ENCODE results near the gene ZMIZ1.

The ZMIZ1 gene

DNA sequence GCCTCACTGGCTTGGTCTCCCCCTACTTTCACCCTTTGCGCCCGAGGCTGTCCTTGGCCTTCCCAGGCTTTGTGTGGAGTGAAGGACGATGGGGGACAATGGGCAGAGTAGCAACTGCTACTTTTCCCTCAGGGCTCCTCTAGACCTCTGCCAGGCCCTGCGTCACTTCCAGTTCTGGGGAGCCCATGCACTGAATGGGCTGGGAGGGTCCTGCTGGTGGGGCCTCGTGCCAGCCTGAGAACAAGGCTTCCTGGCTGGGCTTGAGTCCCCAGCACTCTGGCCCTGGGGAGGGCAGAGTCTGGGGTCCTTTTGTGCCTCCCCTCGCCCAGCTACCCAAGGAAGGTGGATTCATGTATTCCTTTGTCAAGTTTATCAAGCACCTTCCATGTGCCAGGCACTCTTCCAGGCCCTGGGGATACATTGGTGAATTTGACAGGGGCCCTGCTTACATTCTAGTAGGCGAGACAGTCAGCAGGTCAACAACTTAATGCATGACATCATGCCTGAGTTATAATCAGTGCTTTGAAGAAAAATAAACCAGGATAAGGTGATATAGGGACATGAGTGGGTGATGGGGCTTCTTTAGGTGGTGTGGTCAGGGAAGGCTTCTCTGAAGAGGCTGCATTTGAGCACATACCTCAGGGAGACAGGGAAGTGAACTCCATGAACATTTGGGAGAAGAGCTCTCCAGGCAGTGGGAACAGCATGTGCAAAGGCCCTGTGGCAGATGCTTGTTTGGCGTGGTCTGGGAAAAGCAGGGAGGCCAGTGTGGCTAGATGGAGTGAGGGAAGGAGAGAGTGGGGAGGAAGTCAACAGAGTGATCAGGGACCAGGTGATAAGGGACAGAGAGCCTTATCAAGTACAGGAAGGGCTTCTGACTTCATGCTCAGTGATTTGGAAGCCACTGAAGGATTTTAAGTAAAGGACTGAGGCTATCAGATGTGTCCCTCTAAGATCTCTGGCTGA is 14.1 kb downstream of the ZMIZ1 start:
- no peak for DNase-seq

DNA sequence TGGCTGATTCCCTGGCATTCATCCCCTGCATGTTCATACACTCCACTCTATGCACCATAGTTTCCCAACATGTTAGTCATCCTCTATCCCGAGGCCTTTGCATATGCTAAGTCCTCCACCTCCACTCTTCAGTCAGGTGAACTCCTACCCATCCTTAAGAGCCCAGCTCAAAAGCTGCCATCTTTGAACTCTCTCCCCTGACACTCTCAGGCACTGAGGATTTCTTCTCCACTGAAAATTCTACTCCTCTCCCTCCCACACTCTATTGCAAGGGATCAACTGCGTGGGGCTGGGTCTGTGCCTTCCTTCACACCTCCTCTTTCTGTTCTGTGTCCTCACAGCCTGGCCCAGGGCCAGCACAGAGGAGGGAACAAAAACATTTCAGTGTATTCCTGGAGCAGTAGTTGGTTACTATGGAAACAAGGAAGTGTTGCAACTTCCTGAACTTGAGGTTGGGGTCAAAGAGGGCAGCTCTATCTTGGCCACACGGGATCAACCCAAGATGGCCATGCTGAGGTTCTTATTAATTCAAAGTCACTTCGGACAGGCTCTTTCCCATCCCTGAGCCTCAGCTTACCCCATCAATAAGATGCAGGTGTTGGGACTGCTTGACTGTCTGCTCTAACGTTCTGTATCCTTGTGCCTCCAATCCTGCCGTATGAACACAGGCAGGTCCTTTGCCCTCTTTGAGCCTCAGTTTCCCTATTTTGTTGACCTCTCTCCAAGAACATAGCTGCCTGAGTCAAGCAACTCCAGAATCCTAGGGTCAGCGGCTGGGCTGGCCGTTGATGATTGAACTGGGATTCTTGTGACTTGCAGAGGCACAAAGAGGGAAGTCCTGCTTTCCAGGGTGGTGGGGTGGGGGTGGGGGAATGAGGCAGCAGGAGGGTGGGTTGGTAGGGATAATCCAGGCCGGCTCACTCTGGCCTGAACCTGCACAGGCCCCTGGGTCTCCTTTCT is 15.5 kb downstream of the ZMIZ1 start:
- no peak for DNase-seq

DNA sequence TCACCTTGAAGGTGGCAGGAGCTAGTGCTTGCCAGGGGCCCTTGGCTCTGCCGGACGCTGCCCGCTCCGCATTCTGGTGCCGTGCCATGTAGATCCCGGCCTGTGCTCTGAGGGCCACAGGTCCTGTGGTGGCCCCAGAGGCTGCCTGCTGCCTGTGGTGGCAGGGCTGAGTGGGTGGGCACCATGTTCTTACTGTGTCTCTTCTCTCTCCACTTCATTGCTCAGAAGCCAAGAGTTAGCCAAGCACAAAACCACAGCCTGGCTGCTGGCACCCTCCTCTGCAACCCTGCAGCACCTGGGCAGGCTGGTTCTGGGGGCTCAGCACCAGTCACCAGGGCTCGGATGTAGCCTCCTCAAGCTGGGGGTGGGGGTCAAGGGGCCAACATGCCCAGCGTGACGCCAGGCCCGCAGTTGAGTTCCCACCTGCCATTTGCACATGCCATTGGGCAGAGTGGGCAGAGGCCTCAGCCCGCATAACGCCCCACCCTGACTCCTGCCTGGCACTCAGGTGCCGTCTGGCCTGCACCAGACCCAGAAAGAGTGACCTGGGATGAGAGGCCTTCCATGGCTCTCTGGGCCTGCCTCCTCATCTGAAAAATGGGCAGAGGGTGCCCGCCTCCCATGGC is 16.3 kb downstream of the ZMIZ1 start:
- DNase-seq: no peak

GRCh38 chr10:79086822-79087221 is 18.1 kb downstream of the ZMIZ1 start:
- no peak for DNase-seq

- no peak for DNase-seq
These were observed 19.0 kb downstream of the ZMIZ1 start for GRCh38 chr10:79087721-79088120.

- no peak for DNase-seq
These were observed 19.4 kb downstream of the ZMIZ1 start for GRCh38 chr10:79088176-79088575.

DNA sequence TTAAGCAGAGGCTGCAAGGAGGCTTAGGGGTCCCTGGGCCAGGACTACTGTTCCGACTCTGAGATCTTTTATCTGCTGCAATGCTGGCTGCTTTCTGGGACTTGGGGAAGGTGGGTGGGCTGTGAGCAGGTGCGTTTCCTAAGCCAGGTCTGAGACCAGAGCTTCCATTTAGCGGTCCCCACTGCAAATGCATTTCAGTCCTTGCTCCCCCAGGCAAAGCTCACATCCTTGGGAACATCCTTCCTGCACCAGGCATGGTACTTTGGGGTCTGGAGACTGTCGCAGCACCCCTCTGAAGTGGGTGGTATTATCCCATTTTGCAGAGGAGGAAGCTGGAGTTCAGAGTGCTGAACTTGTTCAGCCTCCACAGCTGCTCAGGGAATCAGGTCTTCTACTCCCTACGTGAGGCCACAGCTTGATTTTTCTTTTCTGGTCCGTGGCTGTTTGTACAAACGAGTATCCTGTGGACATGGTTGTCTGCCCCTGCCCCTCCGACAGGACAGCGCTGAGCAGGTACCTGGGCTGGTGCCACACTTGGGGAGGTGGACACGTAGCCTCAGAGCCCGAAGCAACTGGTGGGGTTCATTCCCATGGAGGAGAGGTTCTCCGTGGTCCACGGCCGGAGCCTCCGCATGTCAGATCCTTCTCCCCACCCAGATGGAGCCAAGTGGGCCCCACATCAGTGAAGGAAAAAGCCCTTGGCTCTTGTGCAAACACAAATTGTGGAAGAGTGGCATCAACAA is 20.0 kb downstream of the ZMIZ1 start:
- no peak for DNase-seq

DNA sequence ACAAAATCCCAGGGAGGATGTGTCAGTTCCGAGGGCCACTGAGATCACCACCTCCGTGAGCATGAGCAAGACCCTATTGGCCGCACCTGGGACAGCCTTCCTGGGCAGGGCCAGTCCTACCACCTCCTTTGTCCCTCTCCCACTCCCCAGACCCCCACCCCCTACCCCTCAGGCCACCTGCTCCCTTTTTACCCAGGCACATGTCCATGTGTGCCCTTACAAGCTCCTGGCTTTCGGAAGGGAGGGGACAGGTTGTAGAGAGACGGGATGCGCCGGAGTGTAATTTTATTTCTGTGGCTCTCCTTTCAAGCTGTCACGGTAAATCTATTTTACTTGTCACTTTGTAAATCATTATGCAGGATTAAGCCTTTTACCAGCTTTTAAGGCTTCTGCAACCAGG is 20.9 kb downstream of the ZMIZ1 start:
- DNase-seq: no peak

GRCh38 chr10:79090134-79090803 is 21.5 kb downstream of the ZMIZ1 start:
- peak in 1 of 2 experiments; percentile 6 for DNase-seq

- no peak for DNase-seq
These were observed 23.6 kb downstream of the ZMIZ1 start for GRCh38 chr10:79092292-79092896.

- no peak for DNase-seq
These were observed 25.1 kb downstream of the ZMIZ1 start for GRCh38 chr10:79093658-79094411.

DNA sequence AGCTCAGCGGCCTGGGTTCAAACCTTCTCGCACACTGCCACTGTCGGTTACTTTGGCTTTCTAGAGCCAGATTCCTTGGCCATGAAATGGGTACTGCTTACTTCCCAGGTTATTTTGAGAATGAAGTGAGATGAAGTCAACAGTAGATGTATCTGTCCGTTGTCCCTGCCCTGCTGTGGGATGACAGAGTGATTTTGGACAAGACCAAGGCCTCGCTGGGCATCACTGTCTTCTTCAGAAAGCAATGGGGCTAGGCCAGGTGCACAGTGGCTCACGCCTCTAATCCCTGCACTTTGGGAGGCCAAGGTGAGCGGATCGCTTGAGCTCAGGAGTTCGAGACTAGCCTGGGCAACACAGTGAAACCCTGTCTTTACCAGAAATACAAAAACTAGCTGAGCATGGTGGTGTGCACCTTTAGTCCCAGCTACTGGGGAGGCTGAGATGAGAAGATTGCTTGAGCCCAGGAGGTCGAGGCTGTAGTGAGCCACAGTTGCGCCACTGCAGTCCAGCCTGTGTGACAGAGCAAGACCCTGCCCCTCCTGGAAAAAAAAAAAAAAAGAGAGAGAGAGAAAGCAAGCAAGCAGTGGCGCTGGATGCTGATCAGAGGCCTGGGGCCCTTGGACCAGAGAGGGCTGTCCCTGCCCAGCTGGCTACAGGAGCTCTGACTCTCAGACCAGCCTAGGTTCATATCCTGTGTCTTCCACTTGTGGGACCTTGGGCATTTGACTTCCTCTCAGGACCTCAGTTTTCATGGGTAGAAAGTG is 25.8 kb downstream of the ZMIZ1 start:
- no peak for DNase-seq

GRCh38 chr10:79095316-79095715 is 26.6 kb downstream of the ZMIZ1 start:
- no peak for DNase-seq

- DNase-seq: no peak
These were observed 27.7 kb downstream of the ZMIZ1 start for GRCh38 chr10:79096514-79096913.

DNA sequence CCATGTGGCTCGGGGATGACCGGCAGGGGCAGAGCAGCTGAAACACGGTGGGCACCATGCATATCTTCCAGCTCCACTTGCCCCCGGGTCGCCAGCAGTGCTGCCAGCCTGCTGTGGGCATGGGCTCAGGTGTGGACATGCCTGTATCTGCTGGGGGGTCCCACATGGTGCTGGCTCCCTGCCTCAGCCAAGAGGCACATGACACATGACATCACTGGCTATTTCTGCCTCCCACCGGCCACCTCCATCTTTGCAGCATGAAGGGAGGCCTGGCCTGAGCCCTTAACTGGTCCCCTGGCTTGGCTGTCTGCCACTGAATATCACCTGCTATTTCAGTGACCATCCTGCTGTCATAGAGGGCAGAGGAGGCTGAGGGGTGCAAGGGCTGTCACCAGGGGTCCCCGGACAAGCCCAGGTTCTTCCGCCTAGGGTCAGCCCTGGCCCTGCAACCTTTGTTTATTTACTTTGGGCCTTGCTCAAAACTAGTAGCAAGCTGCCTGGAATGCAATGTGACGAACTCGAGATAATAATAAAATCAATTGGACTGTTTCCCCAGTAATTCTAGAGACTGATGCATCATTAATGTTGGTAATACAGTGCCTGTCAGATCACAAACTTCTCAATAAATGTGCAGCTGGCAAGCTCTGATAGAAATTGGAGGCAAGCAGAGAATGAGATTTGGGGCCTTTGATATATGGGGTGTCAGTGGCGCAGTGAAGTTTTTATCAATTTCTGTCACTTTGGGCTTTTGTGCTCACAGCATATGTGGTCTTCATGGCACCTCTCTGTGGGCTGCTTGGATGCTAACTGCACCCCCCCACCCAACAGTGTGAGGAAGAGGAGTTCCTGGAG is 28.5 kb downstream of the ZMIZ1 start:
- no peak for DNase-seq

GRCh38 chr10:79098061-79098460 is 29.3 kb downstream of the ZMIZ1 start:
- DNase-seq: no peak

GRCh38 chr10:79098596-79099015 is 29.8 kb downstream of the ZMIZ1 start:
- no peak for DNase-seq

GRCh38 chr10:79099898-79100448 is 31.2 kb downstream of the ZMIZ1 start:
- no peak for DNase-seq

All from NCI-H187 (cell line).